H1 (cell line): ENCODE measurements around the gene CLDN9. TPM values are rescaled to one million over a fixed set of nuclear protein-coding genes. Genes with fewer than 3 reads are reported as not detected.

Experiments
- EGR1 ChIP-seq: IDR thresholded peaks from 2 replicates; pipeline ENCODE4 v1.6.1; 2011; ENCODE audit warnings: low read depth, low read length, borderline replicate concordance
- RBBP5 ChIP-seq: IDR thresholded peaks from 2 replicates; pipeline ENCODE4 v1.7.1; 2012; ENCODE audit warnings: low read depth, mild to moderate bottlenecking, inconsistent platforms, low read length, moderate library complexity, borderline replicate concordance
- polyA plus RNA-seq, 7 experiments: library from polyadenylated mRNA; depleted of rRNA in 3 of 7; stranded (reverse) in 5 of 7; unstranded in 2 of 7; fragments of >200 nt in 5 of 7; fragments of 200-250 nt in 2 of 7; gene quantifications; 1 replicate in 5 of 7; 2 replicates in 1 of 7; 4 replicates in 1 of 7; pipeline versions ENCODE4 v1.2.1 to v1.2.3, GENCODE V29; 2011 to 2013; ENCODE audit warnings: missing spikeins in 2 of 7, mixed read lengths in 2 of 7
- total RNA-seq: library from RNA; stranded (reverse); fragmentation: NEBNext Ultra II Directional; extraction: Animal tissue kit (Norgen Biotek cat#: 25700); gene quantifications from 2 replicates; pipeline ENCODE4 v1.2.1, GENCODE V29; 2021
- TF ChIP-seq, protein P1 (sequence below): IDR thresholded peaks from 2 replicates; pipeline ENCODE4 v1.6.1; 2011; ENCODE audit warnings: low read depth, mild to moderate bottlenecking, low read length; ENCODE audit not compliant: insufficient read depth

CLDN9 gene
- total and polyA plus RNA-seq, 2 of the 8 experiments (the other 6 are each of a cell fraction or from before 2014, with no cell fraction given), result 0.60 to 0.89 TPM

DNA sequence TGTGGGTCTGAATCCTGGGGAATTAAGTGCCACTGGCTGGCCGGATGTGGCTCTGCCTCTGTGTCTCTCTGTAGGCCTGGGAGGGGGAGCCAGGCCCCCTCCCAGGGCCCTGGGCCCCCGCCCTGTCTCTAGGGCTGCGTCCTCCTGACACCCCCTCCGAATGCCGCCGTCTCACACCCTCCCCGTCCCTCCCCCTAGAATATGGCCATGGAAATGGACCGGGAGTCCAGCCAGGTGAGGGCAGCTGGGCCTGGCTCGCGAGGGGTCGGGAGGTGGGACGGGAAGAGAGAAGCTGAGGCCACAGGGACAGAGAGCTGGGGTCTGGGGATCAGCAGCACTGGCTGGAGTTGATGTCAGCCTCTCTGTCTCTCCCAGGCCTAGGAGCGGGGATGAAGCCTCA lies 16.4 kb upstream of the CLDN9 start (continued):
- TF ChIP-seq EGR1, result no peak
- TF ChIP-seq RBBP5, result no peak
- TF ChIP-seq, protein P1, sequence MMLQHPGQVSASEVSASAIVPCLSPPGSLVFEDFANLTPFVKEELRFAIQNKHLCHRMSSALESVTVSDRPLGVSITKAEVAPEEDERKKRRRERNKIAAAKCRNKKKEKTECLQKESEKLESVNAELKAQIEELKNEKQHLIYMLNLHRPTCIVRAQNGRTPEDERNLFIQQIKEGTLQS, result no peak
